Liver (tissue), 3 donors: ENCODE measurements around the gene STAT3.

Experiments used
- CTCF ChIP-seq: fragments of 150-350 bp; IDR thresholded peaks from 2 replicates; pipeline ENCODE4 v1.5.1; 2017; ENCODE audit warnings: improper control_type of control experiment, low read depth, low read length; ENCODE audit not compliant: missing input control
- EGR1 ChIP-seq, 2 donors: IDR thresholded peaks; 2 replicates each; pipeline ENCODE4 v1.6.1; 2016 to 2018; ENCODE audit warnings: antibody characterized with exemption in 2 of 2, low read depth in 2 of 2
- HNF4G ChIP-seq: IDR thresholded peaks from 2 replicates; pipeline ENCODE4 v1.6.1; 2016; ENCODE audit warnings: antibody characterized with exemption
- JUND ChIP-seq, 2 donors: IDR thresholded peaks; 2 replicates each; pipeline ENCODE4 v1.6.1; 2016; ENCODE audit warnings: antibody characterized with exemption in 2 of 2
- MAX ChIP-seq: IDR thresholded peaks from 2 replicates; pipeline ENCODE4 v1.6.1; 2016; ENCODE audit warnings: antibody characterized with exemption
- NR2F2 ChIP-seq: IDR thresholded peaks from 2 replicates; pipeline ENCODE4 v1.6.1; 2016; ENCODE audit warnings: antibody characterized with exemption
- RAD21 ChIP-seq, 2 donors: IDR thresholded peaks; 2 replicates each; pipeline ENCODE4 v1.6.1; 2016; ENCODE audit warnings: antibody characterized with exemption in 2 of 2, mild to moderate bottlenecking in 2 of 2
- REST ChIP-seq: IDR thresholded peaks from 2 replicates; pipeline ENCODE4 v1.6.1; 2016; ENCODE audit warnings: antibody characterized with exemption, mild to moderate bottlenecking
- RXRA ChIP-seq, 2 donors: IDR thresholded peaks; 2 replicates each; pipeline ENCODE4 v1.6.1; 2017 to 2018; ENCODE audit warnings: antibody characterized with exemption in 2 of 2, mild to moderate bottlenecking in 1 of 2
- SP1 ChIP-seq: IDR thresholded peaks from 2 replicates; pipeline ENCODE4 v1.6.1; 2018; ENCODE audit warnings: antibody characterized with exemption, mild to moderate bottlenecking
- TAF1 ChIP-seq: conservative IDR thresholded peaks from 2 replicates; pipeline ENCODE4 v1.6.1; 2016; ENCODE audit warnings: antibody characterized with exemption, mild to moderate bottlenecking
- YY1 ChIP-seq: IDR thresholded peaks from 2 replicates; pipeline ENCODE4 v1.6.1; 2016; ENCODE audit warnings: antibody characterized with exemption, mild to moderate bottlenecking
- ZBTB33 ChIP-seq: IDR thresholded peaks from 2 replicates; pipeline ENCODE4 v1.6.1; 2016; ENCODE audit warnings: antibody characterized with exemption
- donor health status: healthy.
- donor health status: healthy.

- no peak for TF ChIP-seq CTCF
- TF ChIP-seq EGR1 (IDR thresholded peaks at IDR 0.05; ENCODE audit: low read depth in 2 of 2): peak in 1 of 2 donors; percentile 32
- TF ChIP-seq RAD21 (IDR thresholded peaks at IDR 0.05): peak in 1 of 2 donors; percentile 64
- TF ChIP-seq ZBTB33: no peak
- TF ChIP-seq JUND (IDR thresholded peaks at IDR 0.05): peak in 1 of 2 donors; percentile 45
- peak; percentile 75 to 81 for TF ChIP-seq RXRA (IDR thresholded peaks at IDR 0.05)
- peak; percentile 45 for TF ChIP-seq YY1
- TF ChIP-seq REST: peak; percentile 64
- peak; percentile 39 for TF ChIP-seq SP1
- no peak for TF ChIP-seq MAX
- TF ChIP-seq TAF1: no peak
- TF ChIP-seq HNF4G: no peak
- TF ChIP-seq NR2F2: peak; percentile 59
Observed at GRCh38 chr17:42311240-42312034, 76.8 kb downstream of the STAT3 start.
